Stimulated activated CD4-positive, alpha-beta T cell treated with anti-CD3 and anti-CD28 coated beads, Interleukin-1b, Interleukin-23, amount 100 ng/mL, for 24 hours (primary cell): ENCODE data around the gene SPATA16.

ENCODE experiments used
- DNase-seq, 4 experiments: peaks; one replicate each; pipeline ENCODE4 v3.0.0-alpha.2; 2020; ENCODE audit warnings: low read depth in 4 of 4, low spot score in 1 of 4

The SPATA16 gene

GRCh38 chr3:172840913-172841312 lies 300.1 kb downstream of the SPATA16 start:
- no peak for DNase-seq

GRCh38 chr3:172840463-172840862 lies 300.6 kb downstream of the SPATA16 start:
- no peak for DNase-seq

GRCh38 chr3:172839679-172840078 lies 301.4 kb downstream of the SPATA16 start:
- DNase-seq = no peak
